DND-41 (cell line): ENCODE data around the gene CDC25C.

ENCODE experiments used
- ATAC-seq: fragments of 200-7000 bp; cut with Tn5 transposase; 3 replicates; pipeline ENCODE4 v1.9.1; 2021; ENCODE audit warnings: low read depth; ENCODE audit not compliant: insufficient read depth
- DNase-seq: peaks from one replicate; pipeline ENCODE4 v3.0.0-alpha.2; 2020
- H2AFZ ChIP-seq: 2 replicates; pipeline ENCODE4 v1.6.0; 2012; ENCODE audit warnings: low read depth, low read length
- H3K27ac ChIP-seq: 2 replicates; pipeline ENCODE4 v1.5.1; 2012; ENCODE audit warnings: low read length, inconsistent platforms
- H3K27me3 ChIP-seq: fragments of 200-600 bp; sonication (generic); 2 replicates; pipeline ENCODE4 v1.6.0; 2012; ENCODE audit warnings: low read length, mild to moderate bottlenecking, inconsistent platforms; ENCODE audit not compliant: insufficient read depth, poor library complexity
- H3K36me3 ChIP-seq: 2 replicates; pipeline ENCODE4 v1.5.1; 2012; ENCODE audit warnings: low read length, inconsistent platforms; ENCODE audit not compliant: insufficient read depth
- H3K4me1 ChIP-seq: 2 replicates; pipeline ENCODE4 v1.5.1; 2012; ENCODE audit warnings: mild to moderate bottlenecking, low read length; ENCODE audit not compliant: insufficient read depth
- H3K4me2 ChIP-seq: 2 replicates; pipeline ENCODE4 v1.6.0; 2012; ENCODE audit warnings: mild to moderate bottlenecking, moderate library complexity, low read length, inconsistent platforms; ENCODE audit not compliant: insufficient read depth
- H3K4me3 ChIP-seq, 2 experiments: fragments of 200-600 bp in 1 of 2; shearing (Covaris generic) in 1 of 2; 2 replicates each; pipeline ENCODE4 v1.5.1; 2012 to 2016; ENCODE audit warnings: inconsistent platforms in 2 of 2, low read length in 2 of 2, mild to moderate bottlenecking in 2 of 2, low read depth in 1 of 2, moderate library complexity in 1 of 2
- H3K79me2 ChIP-seq: 2 replicates; pipeline ENCODE4 v1.6.0; 2012; ENCODE audit warnings: low read length, inconsistent platforms; ENCODE audit not compliant: insufficient read depth
- H3K9ac ChIP-seq: 2 replicates; pipeline ENCODE4 v1.6.0; 2012; ENCODE audit warnings: low read depth, mild to moderate bottlenecking, inconsistent platforms, low read length, moderate library complexity
- H3K9me3 ChIP-seq: 2 replicates; pipeline ENCODE4 v1.5.1; 2012; ENCODE audit warnings: low read length, moderate library complexity, mild to moderate bottlenecking, inconsistent platforms; ENCODE audit not compliant: insufficient read depth, severe bottlenecking
- H4K20me1 ChIP-seq: 2 replicates; pipeline ENCODE4 v1.6.0; 2012; ENCODE audit warnings: low read length; ENCODE audit not compliant: insufficient read depth
- CTCF ChIP-seq: IDR thresholded peaks from 2 replicates; pipeline ENCODE4 v1.5.1; 2012; ENCODE audit warnings: borderline replicate concordance, low read length, moderate library complexity, mild to moderate bottlenecking; ENCODE audit not compliant: poor library complexity, severe bottlenecking; ENCODE audit errors: extremely low read depth
- EZH2 ChIP-seq: IDR thresholded peaks from 3 replicates; pipeline ENCODE4 v1.6.1; 2012; ENCODE audit warnings: borderline replicate concordance, low read depth, mild to moderate bottlenecking, moderate library complexity, low read length, inconsistent platforms; ENCODE audit not compliant: severe bottlenecking

Gene CDC25C

GRCh38 chr5:138246822-138247221, 84.8 kb downstream of the CDC25C start:
- peaks cover 3% of the 10 kb centered on the region for H3K27me3 ChIP-seq
- H3K9me3 ChIP-seq: no peaks in the 10 kb centered on the region
- H3K4me2 ChIP-seq: no peak overlapping the region
- ATAC-seq: no peak
- H3K4me3 ChIP-seq: no peak overlapping the region
- no peak for DNase-seq
- no peak overlapping the region for H3K27ac ChIP-seq
- no peaks in the 10 kb centered on the region for H3K79me2 ChIP-seq
- no peaks in the 10 kb centered on the region for H3K4me1 ChIP-seq
- no peak overlapping the region for H3K9ac ChIP-seq
- no peak for TF ChIP-seq CTCF
- no peak for TF ChIP-seq EZH2
- H2AFZ ChIP-seq: no peak overlapping the region
- no peaks in the 10 kb centered on the region for H3K36me3 ChIP-seq
- no peaks in the 10 kb centered on the region for H4K20me1 ChIP-seq

GRCh38 chr5:138246334-138246733, 85.3 kb downstream of the CDC25C start:
- Histone ChIP-seq H3K27me3 (peaks cover 3% of the 10 kb centered on the region), H3K36me3 (no peaks in the 10 kb centered on the region), H3K4me3 (no peak overlapping the region), H4K20me1 (no peaks in the 10 kb centered on the region), H2AFZ (no peak overlapping the region), H3K4me2 (no peak overlapping the region), H3K79me2 (no peaks in the 10 kb centered on the region), H3K4me1 (no peaks in the 10 kb centered on the region), H3K9me3 (no peaks in the 10 kb centered on the region), H3K27ac (no peak overlapping the region), H3K9ac (no peak overlapping the region)
- no peak for ATAC-seq
- DNase-seq: no peak
- TF ChIP-seq CTCF: no peak
- TF ChIP-seq EZH2: no peak

GRCh38 chr5:138245717-138246116, 85.9 kb downstream of the CDC25C start:
- no peak overlapping the region for H3K9ac ChIP-seq
- H2AFZ ChIP-seq: no peak overlapping the region
- no peaks in the 10 kb centered on the region for H3K9me3 ChIP-seq
- H3K27ac ChIP-seq: no peak overlapping the region
- H3K79me2 ChIP-seq: no peaks in the 10 kb centered on the region
- ATAC-seq (no peak), DNase-seq (no peak)
- H3K4me1 ChIP-seq: peaks cover 2% of the 10 kb centered on the region; the same call in 1 of the 2 replicates
- TF ChIP-seq EZH2 (no peak), CTCF (no peak)
- peaks cover 5% of the 10 kb centered on the region for H3K27me3 ChIP-seq
- H4K20me1 ChIP-seq: no peaks in the 10 kb centered on the region
- no peaks in the 10 kb centered on the region for H3K36me3 ChIP-seq
- no peak overlapping the region for H3K4me2 ChIP-seq
- no peak overlapping the region for H3K4me3 ChIP-seq

GRCh38 chr5:138243794-138244193, 87.8 kb downstream of the CDC25C start:
- no peak overlapping the region for H3K4me3 ChIP-seq
- TF ChIP-seq EZH2 (no peak), CTCF (no peak)
- H3K9me3 ChIP-seq: no peaks in the 10 kb centered on the region
- no peaks in the 10 kb centered on the region for H4K20me1 ChIP-seq
- no peak overlapping the region for H2AFZ ChIP-seq
- no peak overlapping the region for H3K9ac ChIP-seq
- no peaks in the 10 kb centered on the region for H3K79me2 ChIP-seq
- H3K4me1 ChIP-seq: peaks cover 5% of the 10 kb centered on the region; the same call in 1 of the 2 replicates
- H3K4me2 ChIP-seq: no peak overlapping the region
- no peak for DNase-seq
- ATAC-seq: no peak
- H3K36me3 ChIP-seq: no peaks in the 10 kb centered on the region
- no peak overlapping the region for H3K27ac ChIP-seq
- peaks cover 9% of the 10 kb centered on the region for H3K27me3 ChIP-seq
